ENCODE results near the gene ELOVL5.

DNA sequence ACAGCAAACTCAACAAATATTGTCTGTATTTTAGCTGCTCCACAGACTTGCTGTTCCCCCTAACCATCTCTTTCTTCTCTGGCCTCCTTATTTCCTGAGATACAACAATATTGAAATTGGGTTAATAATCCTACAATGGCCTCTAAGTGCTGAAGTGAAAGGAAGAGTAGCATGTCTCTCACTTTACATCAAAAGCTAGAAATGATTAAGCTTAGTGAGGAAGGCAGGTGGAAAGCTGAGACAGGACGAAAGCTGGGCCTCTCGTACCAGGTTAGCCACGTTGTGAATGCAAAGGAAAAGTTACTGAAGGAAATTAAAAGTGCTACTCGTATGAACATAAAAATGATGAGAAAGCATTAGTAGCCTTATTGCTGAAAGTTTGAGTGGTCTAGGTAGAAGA lies 63.8 kb downstream of the ELOVL5 start:
- TF ChIP-seq, protein P1, sequence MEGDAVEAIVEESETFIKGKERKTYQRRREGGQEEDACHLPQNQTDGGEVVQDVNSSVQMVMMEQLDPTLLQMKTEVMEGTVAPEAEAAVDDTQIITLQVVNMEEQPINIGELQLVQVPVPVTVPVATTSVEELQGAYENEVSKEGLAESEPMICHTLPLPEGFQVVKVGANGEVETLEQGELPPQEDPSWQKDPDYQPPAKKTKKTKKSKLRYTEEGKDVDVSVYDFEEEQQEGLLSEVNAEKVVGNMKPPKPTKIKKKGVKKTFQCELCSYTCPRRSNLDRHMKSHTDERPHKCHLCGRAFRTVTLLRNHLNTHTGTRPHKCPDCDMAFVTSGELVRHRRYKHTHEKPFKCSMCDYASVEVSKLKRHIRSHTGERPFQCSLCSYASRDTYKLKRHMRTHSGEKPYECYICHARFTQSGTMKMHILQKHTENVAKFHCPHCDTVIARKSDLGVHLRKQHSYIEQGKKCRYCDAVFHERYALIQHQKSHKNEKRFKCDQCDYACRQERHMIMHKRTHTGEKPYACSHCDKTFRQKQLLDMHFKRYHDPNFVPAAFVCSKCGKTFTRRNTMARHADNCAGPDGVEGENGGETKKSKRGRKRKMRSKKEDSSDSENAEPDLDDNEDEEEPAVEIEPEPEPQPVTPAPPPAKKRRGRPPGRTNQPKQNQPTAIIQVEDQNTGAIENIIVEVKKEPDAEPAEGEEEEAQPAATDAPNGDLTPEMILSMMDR (conservative IDR thresholded peaks at IDR 0.05): no peak
- no peak for TF ChIP-seq ZFX (IDR thresholded peaks at IDR 0.05)

All from C4-2B (cell line).